22Rv1 (cell line): Measurements from ENCODE around the gene P4HB.

Experiments used
- CTCF ChIP-seq: fragments of 450-650 bp; IDR thresholded peaks from 2 replicates; pipeline ENCODE4 v1.5.1; 2017; ENCODE audit warnings: mild to moderate bottlenecking
- ZFX ChIP-seq: fragments of 450-650 bp; IDR thresholded peaks from 2 replicates; pipeline ENCODE4 v1.6.1; 2017; ENCODE audit warnings: antibody characterized with exemption, borderline replicate concordance

- TF ChIP-seq CTCF, result peak; percentile 34
- TF ChIP-seq ZFX, result no peak
These were observed 51.4 kb downstream of the P4HB start for GRCh38 chr17:81808778-81809555.
